ENCODE data around the gene PTPRG. TPM values are rescaled to one million over a fixed set of nuclear protein-coding genes. Genes with fewer than 3 reads are reported as not detected.
A peak's percentile ranks its signal among the peaks of the same experiment; 100 is the strongest.

PTPRG gene
- total and polyA plus RNA-seq, 10 of the 15 experiments (the other 5 are each of a cell fraction or from before 2014, with no cell fraction given), result 0.29 to 20.7 (median 1.4) TPM

DNA sequence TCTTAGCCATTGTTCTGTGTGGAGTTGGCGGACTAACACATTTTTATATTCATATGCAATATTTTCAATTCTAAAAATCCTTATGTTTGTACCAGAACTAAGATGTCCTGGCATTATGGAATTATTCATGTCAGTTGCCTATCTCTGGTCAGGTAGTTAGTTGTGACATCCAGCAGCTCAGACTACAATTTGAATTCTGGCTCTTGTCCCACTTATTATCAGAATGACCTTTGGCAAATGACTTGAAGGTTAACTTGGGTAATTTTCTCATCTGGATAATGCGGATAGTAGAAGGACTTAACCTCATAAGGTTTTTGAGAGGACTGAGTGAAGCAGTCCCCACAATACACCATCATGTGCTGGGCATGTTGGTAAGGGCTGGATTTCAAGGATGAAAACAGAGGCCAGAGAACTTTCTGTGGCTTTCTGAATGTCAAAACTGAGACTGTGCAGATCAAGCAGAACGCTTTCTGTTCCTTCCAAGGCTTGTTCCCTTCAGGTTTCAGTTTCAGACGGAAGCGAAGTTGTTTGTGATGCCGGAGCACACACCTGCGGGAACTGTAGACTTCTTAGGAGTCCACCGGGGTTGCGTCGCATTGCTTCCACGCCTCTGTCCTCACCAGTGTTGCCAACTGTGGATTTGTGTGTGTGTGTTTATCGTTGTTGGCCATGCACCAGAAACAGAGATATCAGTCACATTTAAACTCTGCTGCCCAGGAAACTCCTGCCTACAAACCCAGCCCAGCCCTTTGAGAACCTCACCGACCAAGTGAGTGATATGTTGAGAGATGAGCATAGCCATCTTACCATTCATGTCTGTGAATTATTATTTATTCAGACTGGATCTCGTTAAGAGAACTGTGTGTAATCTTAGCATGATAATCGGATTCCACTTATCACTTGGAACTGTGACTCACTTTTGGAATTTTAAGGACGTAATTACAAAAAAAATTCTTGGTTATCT, 76.0 kb downstream of the PTPRG start (continued):
- TF ChIP-seq, protein P1, sequence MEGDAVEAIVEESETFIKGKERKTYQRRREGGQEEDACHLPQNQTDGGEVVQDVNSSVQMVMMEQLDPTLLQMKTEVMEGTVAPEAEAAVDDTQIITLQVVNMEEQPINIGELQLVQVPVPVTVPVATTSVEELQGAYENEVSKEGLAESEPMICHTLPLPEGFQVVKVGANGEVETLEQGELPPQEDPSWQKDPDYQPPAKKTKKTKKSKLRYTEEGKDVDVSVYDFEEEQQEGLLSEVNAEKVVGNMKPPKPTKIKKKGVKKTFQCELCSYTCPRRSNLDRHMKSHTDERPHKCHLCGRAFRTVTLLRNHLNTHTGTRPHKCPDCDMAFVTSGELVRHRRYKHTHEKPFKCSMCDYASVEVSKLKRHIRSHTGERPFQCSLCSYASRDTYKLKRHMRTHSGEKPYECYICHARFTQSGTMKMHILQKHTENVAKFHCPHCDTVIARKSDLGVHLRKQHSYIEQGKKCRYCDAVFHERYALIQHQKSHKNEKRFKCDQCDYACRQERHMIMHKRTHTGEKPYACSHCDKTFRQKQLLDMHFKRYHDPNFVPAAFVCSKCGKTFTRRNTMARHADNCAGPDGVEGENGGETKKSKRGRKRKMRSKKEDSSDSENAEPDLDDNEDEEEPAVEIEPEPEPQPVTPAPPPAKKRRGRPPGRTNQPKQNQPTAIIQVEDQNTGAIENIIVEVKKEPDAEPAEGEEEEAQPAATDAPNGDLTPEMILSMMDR (IDR thresholded peaks at IDR 0.05 in 2 of 3, conservative IDR thresholded peaks at IDR 0.05 in 1 of 3; ENCODE audit: control insufficient read depth in 2 of 3, extremely low read depth in 1 of 3, insufficient read depth in 1 of 3, low read depth in 3 of 3, low read length in 3 of 3), result no peak
- TF ChIP-seq EP300 (IDR thresholded peaks at IDR 0.05; ENCODE audit: borderline replicate concordance in 1 of 2, control insufficient read depth in 1 of 2, low read depth in 2 of 2, low read length in 2 of 2) (peak; percentile 56 to 95; a peak in 3 of 4 replicates), EED (IDR thresholded peaks at IDR 0.05; ENCODE audit: low read depth) (peak; percentile 94), IKZF2 (IDR thresholded peaks at IDR 0.05) (peak; percentile 99), ZNF207 (IDR thresholded peaks at IDR 0.05; ENCODE audit: borderline replicate concordance) (no peak), TCF7 (IDR thresholded peaks at IDR 0.05; ENCODE audit: borderline replicate concordance) (no peak), SREBF1 (IDR thresholded peaks at IDR 0.05; ENCODE audit: low read length) (no peak), RFX5 (IDR thresholded peaks at IDR 0.05; ENCODE audit: low read depth, low read length) (no peak)
- TF ChIP-seq, protein P2, sequence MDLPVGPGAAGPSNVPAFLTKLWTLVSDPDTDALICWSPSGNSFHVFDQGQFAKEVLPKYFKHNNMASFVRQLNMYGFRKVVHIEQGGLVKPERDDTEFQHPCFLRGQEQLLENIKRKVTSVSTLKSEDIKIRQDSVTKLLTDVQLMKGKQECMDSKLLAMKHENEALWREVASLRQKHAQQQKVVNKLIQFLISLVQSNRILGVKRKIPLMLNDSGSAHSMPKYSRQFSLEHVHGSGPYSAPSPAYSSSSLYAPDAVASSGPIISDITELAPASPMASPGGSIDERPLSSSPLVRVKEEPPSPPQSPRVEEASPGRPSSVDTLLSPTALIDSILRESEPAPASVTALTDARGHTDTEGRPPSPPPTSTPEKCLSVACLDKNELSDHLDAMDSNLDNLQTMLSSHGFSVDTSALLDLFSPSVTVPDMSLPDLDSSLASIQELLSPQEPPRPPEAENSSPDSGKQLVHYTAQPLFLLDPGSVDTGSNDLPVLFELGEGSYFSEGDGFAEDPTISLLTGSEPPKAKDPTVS (IDR thresholded peaks at IDR 0.05; ENCODE audit: low read depth, low read length), result no peak
- TF ChIP-seq, protein P3, sequence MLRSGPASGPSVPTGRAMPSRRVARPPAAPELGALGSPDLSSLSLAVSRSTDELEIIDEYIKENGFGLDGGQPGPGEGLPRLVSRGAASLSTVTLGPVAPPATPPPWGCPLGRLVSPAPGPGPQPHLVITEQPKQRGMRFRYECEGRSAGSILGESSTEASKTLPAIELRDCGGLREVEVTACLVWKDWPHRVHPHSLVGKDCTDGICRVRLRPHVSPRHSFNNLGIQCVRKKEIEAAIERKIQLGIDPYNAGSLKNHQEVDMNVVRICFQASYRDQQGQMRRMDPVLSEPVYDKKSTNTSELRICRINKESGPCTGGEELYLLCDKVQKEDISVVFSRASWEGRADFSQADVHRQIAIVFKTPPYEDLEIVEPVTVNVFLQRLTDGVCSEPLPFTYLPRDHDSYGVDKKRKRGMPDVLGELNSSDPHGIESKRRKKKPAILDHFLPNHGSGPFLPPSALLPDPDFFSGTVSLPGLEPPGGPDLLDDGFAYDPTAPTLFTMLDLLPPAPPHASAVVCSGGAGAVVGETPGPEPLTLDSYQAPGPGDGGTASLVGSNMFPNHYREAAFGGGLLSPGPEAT (IDR thresholded peaks at IDR 0.05; ENCODE audit: low read depth), result peak; percentile 94
- TF ChIP-seq, protein P4, sequence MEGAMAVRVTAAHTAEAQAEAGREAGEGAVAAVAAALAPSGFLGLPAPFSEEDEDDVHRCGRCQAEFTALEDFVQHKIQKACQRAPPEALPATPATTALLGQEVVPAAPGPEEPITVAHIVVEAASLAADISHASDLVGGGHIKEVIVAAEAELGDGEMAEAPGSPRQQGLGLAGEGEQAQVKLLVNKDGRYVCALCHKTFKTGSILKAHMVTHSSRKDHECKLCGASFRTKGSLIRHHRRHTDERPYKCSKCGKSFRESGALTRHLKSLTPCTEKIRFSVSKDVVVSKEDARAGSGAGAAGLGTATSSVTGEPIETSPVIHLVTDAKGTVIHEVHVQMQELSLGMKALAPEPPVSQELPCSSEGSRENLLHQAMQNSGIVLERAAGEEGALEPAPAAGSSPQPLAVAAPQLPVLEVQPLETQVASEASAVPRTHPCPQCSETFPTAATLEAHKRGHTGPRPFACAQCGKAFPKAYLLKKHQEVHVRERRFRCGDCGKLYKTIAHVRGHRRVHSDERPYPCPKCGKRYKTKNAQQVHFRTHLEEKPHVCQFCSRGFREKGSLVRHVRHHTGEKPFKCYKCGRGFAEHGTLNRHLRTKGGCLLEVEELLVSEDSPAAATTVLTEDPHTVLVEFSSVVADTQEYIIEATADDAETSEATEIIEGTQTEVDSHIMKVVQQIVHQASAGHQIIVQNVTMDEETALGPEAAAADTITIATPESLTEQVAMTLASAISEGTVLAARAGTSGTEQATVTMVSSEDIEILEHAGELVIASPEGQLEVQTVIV (IDR thresholded peaks at IDR 0.05; ENCODE audit: borderline replicate concordance, partially characterized antibody), result no peak
